SH-SY5Y (cell line): ENCODE results near the gene CHST11.

Experiments used
- GATA2 ChIP-seq: IDR thresholded peaks from 2 replicates; pipeline ENCODE4 v1.6.1; 2011; ENCODE audit warnings: mild to moderate bottlenecking, low read depth, low read length
- GATA3 ChIP-seq: IDR thresholded peaks from 2 replicates; pipeline ENCODE4 v1.6.1; 2011; ENCODE audit warnings: low read depth, mild to moderate bottlenecking, low read length, moderate library complexity

DNA sequence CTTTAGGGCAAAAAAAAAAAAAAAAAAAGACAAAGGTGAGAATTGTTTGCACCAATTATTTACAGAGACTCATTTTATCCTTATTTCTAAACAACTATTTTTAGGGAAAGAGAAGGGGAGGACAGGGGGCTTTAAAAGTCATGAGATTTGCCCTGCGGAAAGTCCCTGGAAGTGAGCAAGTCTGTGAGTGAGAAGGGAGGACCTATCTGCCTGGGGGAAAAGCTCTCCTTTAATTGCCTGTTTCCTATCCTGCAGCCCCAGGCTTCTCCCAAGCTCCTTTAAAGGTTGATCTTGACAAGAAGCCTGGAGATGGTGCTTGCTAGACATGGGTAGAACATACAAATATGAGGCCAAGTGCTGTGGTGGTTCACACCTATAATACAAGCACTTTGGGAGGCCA lies 8.3 kb upstream of the CHST11 start:
- TF ChIP-seq GATA3 (no peak), GATA2 (no peak)
